Choroid plexus epithelial cell (primary cell): ENCODE measurements around the gene CNPPD1.

ENCODE experiments used
- DNase-seq: peaks from one replicate; pipeline ENCODE4 v3.0.0-alpha.2; 2010; ENCODE audit warnings: low read depth
- H3K4me3 ChIP-seq: 2 replicates; pipeline ENCODE4 v1.5.1; 2011; ENCODE audit warnings: low read depth, mild to moderate bottlenecking, control low read depth, low read length, moderate library complexity
- TF ChIP-seq, protein P1 (sequence below): conservative IDR thresholded peaks from 2 replicates; pipeline ENCODE4 v1.5.1; 2011; ENCODE audit warnings: low read depth, mild to moderate bottlenecking, control low read depth, inconsistent platforms, low read length, moderate library complexity

The CNPPD1 gene

GRCh38 chr2:219155054-219155644, 21.6 kb downstream of the CNPPD1 start:
- peak; percentile 83 for DNase-seq
- TF ChIP-seq, protein P1, sequence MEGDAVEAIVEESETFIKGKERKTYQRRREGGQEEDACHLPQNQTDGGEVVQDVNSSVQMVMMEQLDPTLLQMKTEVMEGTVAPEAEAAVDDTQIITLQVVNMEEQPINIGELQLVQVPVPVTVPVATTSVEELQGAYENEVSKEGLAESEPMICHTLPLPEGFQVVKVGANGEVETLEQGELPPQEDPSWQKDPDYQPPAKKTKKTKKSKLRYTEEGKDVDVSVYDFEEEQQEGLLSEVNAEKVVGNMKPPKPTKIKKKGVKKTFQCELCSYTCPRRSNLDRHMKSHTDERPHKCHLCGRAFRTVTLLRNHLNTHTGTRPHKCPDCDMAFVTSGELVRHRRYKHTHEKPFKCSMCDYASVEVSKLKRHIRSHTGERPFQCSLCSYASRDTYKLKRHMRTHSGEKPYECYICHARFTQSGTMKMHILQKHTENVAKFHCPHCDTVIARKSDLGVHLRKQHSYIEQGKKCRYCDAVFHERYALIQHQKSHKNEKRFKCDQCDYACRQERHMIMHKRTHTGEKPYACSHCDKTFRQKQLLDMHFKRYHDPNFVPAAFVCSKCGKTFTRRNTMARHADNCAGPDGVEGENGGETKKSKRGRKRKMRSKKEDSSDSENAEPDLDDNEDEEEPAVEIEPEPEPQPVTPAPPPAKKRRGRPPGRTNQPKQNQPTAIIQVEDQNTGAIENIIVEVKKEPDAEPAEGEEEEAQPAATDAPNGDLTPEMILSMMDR, result peak; percentile 63
- H3K4me3 ChIP-seq, result no peak overlapping the region

GRCh38 chr2:219149667-219150066, 27.1 kb downstream of the CNPPD1 start:
- TF ChIP-seq, protein P1, result no peak
- H3K4me3 ChIP-seq, result no peak overlapping the region
- peak; percentile 55 for DNase-seq

DNA sequence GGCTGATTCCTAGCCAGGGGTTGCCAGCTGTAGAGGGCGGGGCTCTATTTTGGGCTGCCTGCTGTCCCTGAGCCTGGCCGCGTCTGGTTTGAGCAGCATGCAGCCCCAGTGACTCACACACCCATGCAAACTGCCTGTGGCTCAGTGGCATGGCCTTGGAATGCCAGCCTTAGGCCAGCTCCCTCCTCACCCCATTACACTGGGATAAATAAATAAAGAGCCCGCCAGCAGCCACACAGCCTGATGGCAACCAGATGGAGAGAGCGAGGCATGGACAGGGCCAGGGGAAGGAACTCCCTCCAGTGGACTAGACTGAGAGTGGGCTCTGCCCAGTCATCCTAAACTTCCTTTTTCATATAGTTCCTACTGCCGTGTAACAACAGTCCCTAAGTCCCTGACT, 34.4 kb downstream of the CNPPD1 start:
- TF ChIP-seq, protein P1, result peak; percentile 28
- DNase-seq, result peak; percentile 26
- no peak overlapping the region for H3K4me3 ChIP-seq

DNA sequence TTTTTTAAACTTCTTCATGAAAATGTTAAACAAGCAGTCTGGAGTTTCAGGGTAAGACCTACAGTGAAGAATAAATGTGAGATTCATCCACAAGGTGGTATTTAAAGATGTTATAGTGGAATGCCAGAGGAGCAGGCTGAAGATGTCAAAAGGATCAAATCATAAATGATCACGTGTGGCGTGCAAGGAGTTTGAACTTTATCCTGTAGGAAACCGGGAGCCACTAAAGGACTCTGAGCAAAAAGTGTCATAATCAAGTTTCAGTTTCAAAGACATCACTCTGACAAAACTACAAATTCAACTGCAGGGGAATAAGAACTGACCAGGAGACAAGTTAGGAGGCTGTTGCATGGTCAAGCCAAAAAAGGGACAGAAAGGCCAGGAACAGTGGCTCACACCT, 36.0 kb downstream of the CNPPD1 start:
- DNase-seq, result no peak
- H3K4me3 ChIP-seq, result no peak overlapping the region
- TF ChIP-seq, protein P1, result no peak

- no peak overlapping the region for H3K4me3 ChIP-seq
- TF ChIP-seq, protein P1, result no peak
- no peak for DNase-seq
Observed at GRCh38 chr2:219133976-219134375, 42.7 kb downstream of the CNPPD1 start.

GRCh38 chr2:219131744-219132143, 45.0 kb downstream of the CNPPD1 start:
- no peak overlapping the region for H3K4me3 ChIP-seq
- TF ChIP-seq, protein P1, result no peak
- no peak for DNase-seq

DNA sequence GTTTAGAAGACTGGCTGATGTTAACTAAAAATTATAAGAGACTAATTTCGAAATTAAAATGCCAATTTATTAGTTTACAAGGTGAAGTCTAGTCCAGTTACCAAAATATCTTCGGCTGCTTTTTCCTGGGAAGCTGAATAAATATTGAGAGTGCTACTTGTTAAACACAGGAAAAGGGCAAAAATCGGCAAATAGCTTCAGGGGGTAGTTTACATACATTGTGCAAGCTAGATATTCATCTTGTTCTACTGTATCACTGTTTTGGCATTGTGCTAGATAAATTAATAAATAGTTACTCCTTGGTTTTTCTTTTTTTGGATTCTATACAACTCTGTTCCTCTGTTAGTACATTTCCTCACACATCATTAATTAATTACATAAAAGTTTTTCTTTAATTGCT, 45.4 kb downstream of the CNPPD1 start:
- DNase-seq, result no peak
- TF ChIP-seq, protein P1, result no peak
- H3K4me3 ChIP-seq, result no peak overlapping the region
